ENCODE measurements around the gene AVEN.
"Not testable (repeated sequence)": the region's sequence is repeated elsewhere in the genome, so short reads cannot be mapped to it uniquely, and the experiment has no call there.

AVEN gene

GRCh38 chr15:34038871-34039789 lies at the start of gene AVEN:
Gene AVEN, minus strand, starts transcription at chr15:34039204. Its CDS starts 158 bp downstream, at chr15:34039046.
- peak; percentile 29 to 36 for DNase-seq (ENCODE audit: low read depth in 2 of 2)

GRCh38 chr15:34085746-34086145 lies 46.7 kb upstream of the AVEN start:
- DNase-seq (ENCODE audit: low read depth in 2 of 2): no peak

DNA sequence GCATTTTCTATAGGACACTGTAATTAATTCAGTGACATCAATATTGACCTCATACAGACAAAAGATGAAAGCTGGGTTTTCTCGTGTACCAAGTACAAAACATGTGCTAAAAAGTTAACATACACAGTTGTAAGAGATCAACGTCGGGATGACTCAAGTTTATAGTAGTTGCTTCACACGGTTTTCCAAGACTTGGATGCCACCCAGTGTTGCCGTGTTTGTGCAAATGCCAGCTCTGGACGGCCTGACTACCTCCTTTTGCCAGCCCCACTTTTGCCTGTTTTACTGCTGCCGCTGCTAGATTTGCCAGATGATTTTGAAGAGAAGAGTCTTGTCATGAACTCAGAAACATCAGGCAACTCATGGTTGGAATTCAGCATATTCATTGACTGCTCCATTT lies 45.1 kb upstream of the AVEN start:
- no peak for DNase-seq (ENCODE audit: low read depth in 2 of 2)

- DNase-seq (ENCODE audit: low read depth in 2 of 2): no peak
Observed at GRCh38 chr15:34079904-34080303, 40.9 kb upstream of the AVEN start.

DNA sequence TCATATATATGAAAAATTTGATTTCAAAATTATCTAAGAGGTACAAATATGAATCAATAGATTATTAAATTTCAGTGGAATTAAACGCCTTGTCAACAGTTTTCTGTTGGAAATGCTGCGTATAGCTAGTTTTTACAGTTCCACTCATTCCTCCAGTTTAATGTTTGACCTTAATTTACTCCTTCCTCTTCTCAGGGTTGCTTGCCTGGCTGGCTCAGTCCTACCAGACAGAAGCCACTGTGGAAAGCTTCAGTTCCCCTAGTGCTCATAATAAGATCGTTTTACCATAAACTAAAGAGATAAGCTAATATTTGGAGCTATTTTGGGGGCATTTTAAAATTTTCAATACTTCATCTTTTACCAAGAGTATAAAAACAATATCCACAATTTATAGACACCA lies 39.9 kb upstream of the AVEN start:
- DNase-seq (ENCODE audit: low read depth in 2 of 2): no peak

DNA sequence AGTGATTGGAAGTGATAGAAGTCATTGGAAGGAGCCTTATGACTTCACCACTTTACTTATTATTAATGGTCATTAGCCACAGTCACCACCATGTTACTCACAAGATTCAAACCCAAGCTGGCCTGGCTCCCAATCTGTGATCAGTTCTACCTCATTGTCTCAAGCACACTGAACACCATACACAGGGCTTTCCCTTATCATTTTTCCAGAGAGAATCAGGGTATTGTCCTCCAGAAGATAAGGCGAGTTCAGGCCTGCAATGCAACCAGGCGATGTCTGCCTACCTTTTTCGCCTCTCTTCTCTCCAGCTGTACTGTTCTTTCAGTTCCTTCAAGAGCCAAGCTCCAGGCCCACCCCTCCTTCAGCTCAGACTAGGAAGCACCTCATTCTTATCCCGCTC lies 37.8 kb upstream of the AVEN start:
- DNase-seq (ENCODE audit: low read depth in 2 of 2): no peak

- no peak for DNase-seq (ENCODE audit: low read depth in 2 of 2)
Observed at GRCh38 chr15:34070003-34070402, 31.0 kb upstream of the AVEN start.

DNA sequence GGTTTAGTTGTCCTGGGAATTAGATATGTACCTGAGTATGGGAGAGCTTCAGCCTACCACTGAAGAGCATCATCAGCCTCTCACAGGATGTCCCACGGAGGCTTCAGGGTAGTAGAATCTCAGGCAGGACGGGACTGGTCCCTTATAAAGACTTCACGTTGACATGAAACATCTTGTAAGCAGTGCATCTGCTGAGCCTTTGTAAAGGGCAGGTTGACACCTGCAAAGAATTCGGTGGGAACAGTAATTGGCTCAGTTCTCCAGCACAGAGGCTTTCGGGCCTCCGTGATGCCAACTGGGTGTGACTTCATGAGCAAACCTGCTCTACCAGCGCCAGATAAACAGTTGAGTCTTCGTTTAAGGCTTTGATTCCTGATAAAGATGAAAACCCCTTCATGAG lies 26.9 kb upstream of the AVEN start:
- no peak for DNase-seq (ENCODE audit: low read depth in 2 of 2)

DNA sequence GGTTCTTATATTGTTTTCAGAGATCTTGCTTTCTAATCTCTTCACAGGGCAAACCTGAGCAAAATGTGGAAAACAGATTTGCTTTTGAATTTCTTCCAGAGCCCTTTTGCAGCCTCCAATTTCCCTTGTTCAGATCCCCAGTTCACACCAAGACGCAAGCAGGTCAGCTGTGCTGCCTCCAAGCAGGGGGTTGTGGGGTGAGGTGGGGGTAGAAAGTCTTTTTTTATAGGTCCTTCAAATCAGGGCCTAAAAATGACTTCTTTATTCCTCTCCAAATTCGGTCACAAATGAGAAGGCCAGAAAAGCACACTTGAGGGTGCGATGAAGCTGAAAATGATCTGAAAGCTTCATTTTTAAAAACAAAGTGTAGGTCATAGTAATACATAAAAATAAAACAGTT lies 26.3 kb upstream of the AVEN start:
- DNase-seq (ENCODE audit: low read depth in 2 of 2): no peak

- DNase-seq (ENCODE audit: low read depth in 2 of 2): no peak
Observed at GRCh38 chr15:34064438-34064837, 25.4 kb upstream of the AVEN start.

DNA sequence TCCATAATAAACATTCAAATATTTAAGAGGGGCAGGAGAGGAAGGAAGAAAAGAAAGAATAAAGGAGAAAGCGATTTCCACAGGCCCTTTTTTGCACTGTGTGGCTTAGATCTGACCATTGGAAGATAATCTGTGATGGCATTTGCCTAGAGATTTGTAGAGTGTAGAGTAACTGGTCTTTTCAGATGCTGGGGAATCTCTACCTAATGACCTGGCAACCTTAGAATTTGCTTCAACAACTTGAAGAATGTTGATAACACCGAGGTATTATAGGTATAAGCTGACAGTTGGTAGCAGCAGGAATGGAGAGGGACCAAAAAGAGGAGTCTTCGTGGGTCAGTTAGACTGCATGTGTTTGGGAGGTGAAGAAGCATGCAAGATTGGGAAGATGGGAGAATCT lies 20.9 kb upstream of the AVEN start:
- DNase-seq (ENCODE audit: low read depth in 2 of 2): no peak

- no peak for DNase-seq (ENCODE audit: low read depth in 2 of 2)
Observed at GRCh38 chr15:34059476-34059875, 20.5 kb upstream of the AVEN start.

- DNase-seq (ENCODE audit: low read depth in 2 of 2): no peak
Observed at GRCh38 chr15:34056911-34057310, 17.9 kb upstream of the AVEN start.

- no peak for DNase-seq (ENCODE audit: low read depth in 2 of 2)
Observed at GRCh38 chr15:34055868-34056595, 17.0 kb upstream of the AVEN start.

- no peak for DNase-seq (ENCODE audit: low read depth in 2 of 2)
Observed at GRCh38 chr15:34054081-34054707, 15.2 kb upstream of the AVEN start.

GRCh38 chr15:34050385-34050784 lies 11.4 kb upstream of the AVEN start:
- DNase-seq (ENCODE audit: low read depth in 2 of 2): not testable (repeated sequence)

GRCh38 chr15:34049112-34049511 lies 10.1 kb upstream of the AVEN start:
- DNase-seq (ENCODE audit: low read depth in 2 of 2): no peak

DNA sequence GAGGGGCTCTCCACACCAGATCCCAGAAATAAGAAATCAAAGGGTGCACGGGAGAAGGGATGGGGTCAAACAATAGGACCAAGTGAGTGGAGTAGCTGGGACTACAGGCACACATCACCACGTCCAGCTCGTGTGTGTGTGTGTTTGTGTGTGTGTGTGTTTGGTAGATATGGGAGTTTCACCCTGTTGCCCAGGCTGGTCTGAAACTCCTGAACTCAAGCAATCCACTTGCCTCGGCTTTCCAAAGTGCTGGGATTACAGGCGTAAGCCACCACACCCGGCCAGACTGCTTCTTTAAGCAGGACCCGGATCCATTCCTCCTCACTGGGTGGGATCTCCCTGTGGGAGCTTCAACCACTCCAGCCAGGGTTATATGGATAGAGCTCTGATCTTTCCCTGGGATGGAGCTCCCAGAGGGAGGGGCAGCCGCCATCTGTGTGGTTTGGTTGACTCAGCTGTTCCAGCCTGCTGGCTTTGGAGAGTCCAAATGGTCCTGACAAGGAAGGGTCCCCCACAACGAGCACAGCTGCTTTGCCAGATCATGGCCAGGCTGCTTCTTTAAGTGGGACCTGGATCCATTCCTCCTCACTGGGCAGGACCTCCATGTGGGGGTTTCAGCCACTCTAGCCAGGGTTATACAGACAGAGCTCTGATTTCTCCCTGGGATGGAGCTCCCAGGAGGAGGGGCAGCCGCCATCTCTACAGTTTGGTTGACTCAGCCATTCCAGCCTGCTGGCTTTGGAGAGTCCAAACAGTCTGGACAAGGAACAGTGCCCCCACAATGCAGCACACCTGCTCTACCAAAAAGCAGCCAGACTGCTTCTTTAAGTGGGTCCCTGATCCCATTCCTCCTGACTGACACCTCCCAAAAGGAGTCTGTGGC lies 9.1 kb upstream of the AVEN start:
- DNase-seq (ENCODE audit: low read depth in 2 of 2): no peak

- no peak for DNase-seq (ENCODE audit: low read depth in 2 of 2)
Observed at GRCh38 chr15:34046471-34047145, 7.6 kb upstream of the AVEN start.

- DNase-seq (ENCODE audit: low read depth in 2 of 2): no peak
Observed at GRCh38 chr15:34043813-34044212, 4.8 kb upstream of the AVEN start.

DNA sequence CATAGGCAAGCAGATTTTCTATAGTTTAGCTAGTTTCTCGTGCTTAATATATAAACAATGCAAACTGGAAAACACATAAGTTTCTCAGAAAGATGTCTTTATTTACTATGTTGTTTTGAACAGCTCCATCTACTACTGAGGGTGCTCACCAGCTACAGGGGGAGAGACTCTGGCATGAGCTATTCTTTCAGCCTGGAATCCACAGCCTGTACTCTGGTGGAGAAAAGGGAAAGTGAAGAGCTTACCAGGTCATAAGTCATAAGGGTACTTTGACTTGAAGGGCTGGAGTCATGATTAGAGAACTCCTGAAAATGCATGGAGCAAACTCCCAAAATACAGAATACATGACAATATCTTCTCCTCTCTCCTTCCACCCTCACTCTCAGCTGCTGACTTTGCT lies 4.4 kb upstream of the AVEN start:
- no peak for DNase-seq (ENCODE audit: low read depth in 2 of 2)

All from stimulated activated CD4-positive, alpha-beta T cell treated with anti-CD3 and anti-CD28 coated beads, Interleukin-12 subunit alpha, Interleukin-12 subunit beta, amount 100 ng/mL, for 24 hours (primary cell).